ENCODE results near the gene EPHB3.

The EPHB3 gene

GRCh38 chr3:184600685-184601377 lies 39.2 kb downstream of the EPHB3 start:
- H3K4me3 ChIP-seq (ENCODE audit: low read length) = no peak overlapping the region
- no peak for TF ChIP-seq ZNF274 (IDR thresholded peaks at IDR 0.05; ENCODE audit: low read depth, low read length)

DNA sequence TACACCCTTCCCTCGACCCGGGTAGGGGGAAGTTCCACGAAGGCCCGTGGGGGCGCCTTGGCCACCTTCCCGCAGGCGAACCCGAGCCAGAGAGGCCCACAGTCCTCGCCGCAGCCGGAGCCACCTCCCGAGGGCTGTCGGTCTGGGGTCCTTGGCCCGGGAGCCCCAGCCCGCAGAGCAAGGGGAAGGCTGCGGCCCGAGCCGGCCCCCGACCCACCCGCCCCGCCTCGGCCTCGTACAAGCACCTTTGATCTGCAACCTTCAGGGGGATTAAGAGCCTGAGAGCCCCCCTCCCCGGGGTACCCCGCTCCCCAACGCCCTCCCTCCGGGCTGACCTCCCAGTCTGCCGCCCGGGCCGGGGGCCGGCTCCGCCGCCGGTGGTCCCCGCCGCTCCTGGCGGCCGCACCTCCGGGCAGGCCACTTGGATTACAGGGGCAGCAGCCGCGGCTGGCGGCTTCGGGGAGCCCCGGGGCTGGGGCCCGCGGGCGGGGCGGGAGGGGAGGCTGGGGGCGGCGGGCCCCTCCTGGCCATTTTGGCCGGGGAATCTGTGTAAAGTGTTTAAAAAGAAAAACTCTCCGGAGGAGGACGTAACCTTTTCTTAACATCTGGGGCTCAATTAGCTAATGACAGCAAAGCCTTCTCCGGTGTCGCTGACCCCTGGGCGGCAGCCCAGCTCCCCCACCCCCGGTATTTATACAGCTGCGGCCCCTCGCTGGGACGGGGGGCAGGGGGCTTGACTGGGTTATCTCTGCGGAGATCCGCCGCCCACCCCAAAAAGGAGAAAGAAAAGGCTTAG lies 40.2 kb downstream of the EPHB3 start:
- no peak for TF ChIP-seq ZNF274 (IDR thresholded peaks at IDR 0.05; ENCODE audit: low read depth, low read length)
- H3K4me3 ChIP-seq (ENCODE audit: low read length) = no peak overlapping the region

DNA sequence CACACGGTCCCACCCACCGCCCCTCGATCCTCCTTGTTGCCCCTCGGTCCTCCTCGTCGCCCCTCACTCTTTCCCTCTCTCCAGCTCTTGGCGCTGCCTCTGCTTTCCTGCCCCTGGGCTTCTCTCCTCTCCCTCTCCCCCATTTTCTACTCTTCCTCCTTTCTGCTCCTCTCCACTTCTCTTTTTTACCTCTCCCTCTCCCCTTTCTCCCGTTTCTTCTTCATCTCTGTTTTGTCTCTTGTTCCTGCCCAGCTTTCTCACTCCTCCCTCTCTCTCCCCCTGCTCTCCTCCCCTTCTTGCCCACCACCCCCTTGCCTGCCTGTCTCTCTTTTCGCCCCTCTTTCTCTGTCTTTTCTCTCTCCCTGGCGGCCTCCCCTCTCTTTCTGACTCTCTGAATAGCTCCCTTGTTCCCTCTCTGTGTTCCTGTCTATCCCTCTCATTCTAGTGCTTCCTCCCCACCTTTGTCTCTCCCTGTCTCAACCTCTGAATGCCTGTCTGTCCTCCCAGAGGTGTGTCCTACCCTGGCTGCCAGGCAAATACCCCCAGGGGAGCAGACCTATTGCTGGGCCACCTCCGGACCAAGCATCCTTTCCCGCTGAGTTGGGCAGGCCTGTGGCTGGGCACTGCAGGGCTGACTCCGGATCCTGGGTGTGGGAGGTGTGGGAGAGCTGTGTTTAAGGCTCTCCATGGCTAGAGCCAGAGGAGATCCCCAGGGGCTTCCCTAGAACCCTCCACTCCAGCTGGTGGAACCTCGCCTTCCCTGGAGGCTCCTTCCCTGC lies 41.0 kb downstream of the EPHB3 start:
- no peak for TF ChIP-seq ZNF274 (IDR thresholded peaks at IDR 0.05; ENCODE audit: low read depth, low read length)
- H3K4me3 ChIP-seq (ENCODE audit: low read length) = no peak overlapping the region

GRCh38 chr3:184603151-184604030 lies 41.8 kb downstream of the EPHB3 start:
- TF ChIP-seq ZNF274 (IDR thresholded peaks at IDR 0.05; ENCODE audit: low read depth, low read length) = no peak
- no peak overlapping the region for H3K4me3 ChIP-seq (ENCODE audit: low read length)

DNA sequence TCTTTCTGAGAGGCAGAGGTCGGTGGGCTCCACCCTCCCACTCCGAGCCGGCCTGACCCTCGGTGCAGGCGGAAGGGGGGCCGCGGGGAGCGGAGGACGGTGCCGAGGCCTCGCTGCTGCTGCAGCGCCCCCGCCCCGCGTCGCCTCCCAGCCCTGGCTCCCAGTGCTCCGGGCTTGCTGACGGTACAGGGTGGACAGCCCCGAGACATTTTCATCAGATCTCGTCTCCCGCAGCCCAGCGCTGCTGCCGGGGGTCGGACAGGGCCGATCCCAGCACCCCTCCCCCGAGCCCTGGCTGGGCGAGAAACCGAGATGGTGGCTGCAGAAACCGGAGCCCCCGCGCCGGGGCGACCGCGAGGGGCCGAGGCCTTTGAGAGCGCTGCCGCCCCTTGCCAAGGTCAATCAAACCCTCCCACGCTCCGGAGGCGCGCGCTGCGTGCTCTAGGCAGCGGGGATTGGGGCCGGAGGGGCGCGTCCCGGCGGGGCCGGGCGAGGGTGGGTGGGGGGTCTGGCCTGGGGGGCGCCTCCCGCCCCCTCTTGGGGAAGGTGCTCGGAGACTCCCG lies 42.5 kb downstream of the EPHB3 start:
- no peak overlapping the region for H3K4me3 ChIP-seq (ENCODE audit: low read length)
- no peak for TF ChIP-seq ZNF274 (IDR thresholded peaks at IDR 0.05; ENCODE audit: low read depth, low read length)

GRCh38 chr3:184604615-184605290 lies 43.2 kb downstream of the EPHB3 start:
- no peak overlapping the region for H3K4me3 ChIP-seq (ENCODE audit: low read length)
- no peak for TF ChIP-seq ZNF274 (IDR thresholded peaks at IDR 0.05; ENCODE audit: low read depth, low read length)

- no peak overlapping the region for H3K4me3 ChIP-seq (ENCODE audit: low read length)
- TF ChIP-seq ZNF274 (IDR thresholded peaks at IDR 0.05; ENCODE audit: low read depth, low read length) = no peak
Observed at GRCh38 chr3:184608209-184608608, 46.6 kb downstream of the EPHB3 start.

DNA sequence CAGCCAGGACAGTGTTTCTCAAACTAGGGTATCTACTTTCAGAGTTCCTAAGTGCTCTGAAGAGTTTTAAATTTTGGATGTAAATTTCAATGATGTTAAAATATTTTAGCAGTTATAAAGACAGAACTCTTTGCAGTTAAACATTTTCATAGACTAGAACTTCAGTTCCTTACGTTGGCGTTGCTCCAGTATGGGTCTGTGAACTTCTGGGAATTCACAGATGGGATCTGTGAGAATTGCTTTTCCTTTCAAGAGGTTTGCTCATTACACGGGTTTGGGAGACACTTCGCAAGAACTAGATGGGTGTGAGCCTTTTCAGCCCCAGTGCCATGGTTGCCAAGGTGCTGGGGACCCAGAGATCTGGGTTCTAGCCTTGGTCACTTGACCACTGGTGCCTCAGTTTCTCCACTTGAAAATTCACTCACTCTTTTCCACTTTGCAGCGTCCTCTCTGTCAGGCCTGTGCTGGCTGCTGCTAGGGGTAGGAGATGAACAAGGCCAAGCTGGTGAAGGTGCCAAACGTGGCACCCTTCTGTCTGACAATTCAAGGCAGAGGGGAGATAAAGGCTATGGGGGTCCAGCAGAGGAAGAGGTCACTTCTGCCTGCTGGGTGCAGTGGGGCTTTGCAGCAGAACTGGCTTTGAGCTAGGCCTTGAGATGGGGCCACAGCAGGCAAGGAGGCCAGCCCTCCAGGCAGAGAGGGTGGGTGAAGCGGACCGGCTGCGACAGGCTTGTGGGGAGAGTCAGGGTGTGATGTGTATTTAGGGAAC lies 48.1 kb downstream of the EPHB3 start:
- H3K4me3 ChIP-seq (ENCODE audit: low read length) = no peak overlapping the region
- no peak for TF ChIP-seq ZNF274 (IDR thresholded peaks at IDR 0.05; ENCODE audit: low read depth, low read length)

DNA sequence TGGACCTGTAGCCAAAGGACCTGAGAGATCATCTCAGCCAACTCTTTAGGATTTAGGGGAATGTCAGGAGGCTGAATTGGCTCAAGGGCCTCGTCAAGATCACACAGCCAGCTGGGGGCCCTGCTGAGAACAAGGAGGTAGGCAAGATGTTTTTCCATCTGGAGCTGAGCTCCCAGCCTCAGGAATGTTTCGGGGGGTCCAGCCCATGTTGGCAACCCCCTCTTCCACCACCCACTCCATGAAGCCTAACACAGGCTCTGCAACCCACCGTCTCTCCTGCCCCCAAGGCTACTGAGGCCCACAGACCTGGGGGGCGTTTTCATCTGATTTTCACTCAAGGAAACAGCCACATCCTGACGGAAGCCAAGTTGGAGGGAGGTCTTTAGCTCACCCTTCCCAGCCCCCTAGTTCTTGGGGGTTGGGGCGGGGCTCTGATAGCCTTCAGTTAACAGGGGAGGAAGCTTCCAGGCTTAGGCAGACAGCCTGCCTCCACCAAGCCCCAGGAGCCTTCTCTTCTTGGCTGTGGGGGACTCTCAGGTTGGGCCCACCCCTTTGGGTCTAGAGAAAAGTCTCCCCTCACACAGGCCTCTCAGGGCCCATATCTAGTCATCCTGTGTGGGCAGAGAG lies 48.8 kb downstream of the EPHB3 start:
- no peak overlapping the region for H3K4me3 ChIP-seq (ENCODE audit: low read length)
- no peak for TF ChIP-seq ZNF274 (IDR thresholded peaks at IDR 0.05; ENCODE audit: low read depth, low read length)

GRCh38 chr3:184611607-184612281 lies 50.2 kb downstream of the EPHB3 start:
- TF ChIP-seq ZNF274 (IDR thresholded peaks at IDR 0.05; ENCODE audit: low read depth, low read length) = no peak
- H3K4me3 ChIP-seq (ENCODE audit: low read length) = no peak overlapping the region

DNA sequence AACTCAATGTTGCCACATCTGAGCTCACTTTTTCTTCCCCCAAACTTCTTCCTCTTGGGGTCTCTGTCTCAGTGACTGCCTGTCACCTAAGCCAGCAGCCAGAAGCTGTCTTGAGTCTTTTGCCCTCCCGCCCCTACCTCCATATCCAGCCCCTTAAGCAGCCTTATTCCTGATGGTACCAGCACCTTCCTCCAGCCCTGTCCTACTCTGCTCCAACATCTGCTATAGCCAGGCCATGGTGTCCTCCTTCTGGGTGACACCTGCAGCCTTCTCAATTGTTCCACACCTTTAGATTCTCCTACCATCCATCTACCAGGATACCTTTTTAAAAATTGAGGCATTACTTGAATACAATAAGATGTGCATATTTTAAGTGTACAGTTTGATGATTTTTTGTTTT lies 53.8 kb downstream of the EPHB3 start:
- no peak overlapping the region for H3K4me3 ChIP-seq (ENCODE audit: low read length)
- no peak for TF ChIP-seq ZNF274 (IDR thresholded peaks at IDR 0.05; ENCODE audit: low read depth, low read length)

All from GM08714 (cell line).